Head of caudate nucleus (tissue), 42 donors: ENCODE measurements around the gene SIK3.

Experiments used
- DNase-seq, 42 donors: peaks; one replicate each; pipeline versions ENCODE4 v3.0.0 to v3.0.0-alpha.2; 2020 to 2021; ENCODE audit warnings: mixed read lengths in 7 of 42
- intact Hi-C: fragments of 100-400 bp; cut with DNase I; formaldehyde crosslinking; loops from one replicate; pipeline ENCODE4 v1.15.0; 2022

SIK3 gene

GRCh38 chr11:116928845-116929244 is 169.4 kb downstream of the SIK3 start:
- intact Hi-C loops: no loop called here
- DNase-seq: no peak

GRCh38 chr11:116928102-116928777 is 170.0 kb downstream of the SIK3 start:
- intact Hi-C loops: no loop called here
- no peak for DNase-seq

- DNase-seq: peak in 1 of 42 donors; percentile 21
- intact Hi-C loops: no loop called here
Measured at GRCh38 chr11:116927163-116927974, 170.9 kb downstream of the SIK3 start.

- intact Hi-C loops: no loop called here
- no peak for DNase-seq
Measured at GRCh38 chr11:116925050-116925449, 173.2 kb downstream of the SIK3 start.

- DNase-seq: no peak
- intact Hi-C loops: no loop called here
Measured at GRCh38 chr11:116918925-116919655, 179.1 kb downstream of the SIK3 start.

GRCh38 chr11:116917632-116918031 is 180.6 kb downstream of the SIK3 start:
- DNase-seq: no peak
- intact Hi-C loops: no loop called here

GRCh38 chr11:116916886-116917285 is 181.3 kb downstream of the SIK3 start:
- intact Hi-C loops: no loop called here
- DNase-seq: no peak

GRCh38 chr11:116916052-116916451 is 182.2 kb downstream of the SIK3 start:
- no peak for DNase-seq
- intact Hi-C loops: no loop called here

GRCh38 chr11:116913000-116913399 is 185.2 kb downstream of the SIK3 start:
- intact Hi-C loops: no loop called here
- no peak for DNase-seq

- intact Hi-C loops: no loop called here
- DNase-seq: no peak
Measured at GRCh38 chr11:116911976-116912734, 186.1 kb downstream of the SIK3 start.

- intact Hi-C loops: no loop called here
- DNase-seq: no peak
Measured at GRCh38 chr11:116910847-116911246, 187.4 kb downstream of the SIK3 start.

- intact Hi-C loops: no loop called here
- no peak for DNase-seq
Measured at GRCh38 chr11:116910378-116910777, 187.8 kb downstream of the SIK3 start.

GRCh38 chr11:116909245-116909644 is 189.0 kb downstream of the SIK3 start:
- intact Hi-C loops: no loop called here
- no peak for DNase-seq

- DNase-seq: no peak
- intact Hi-C loops: no loop called here
Measured at GRCh38 chr11:116906479-116906878, 191.7 kb downstream of the SIK3 start.

- DNase-seq: peak in 3 of 42 donors; percentile 27 to 62 (median 53)
- intact Hi-C loops: no loop called here
Measured at GRCh38 chr11:116903090-116903489, 195.1 kb downstream of the SIK3 start.

GRCh38 chr11:116901964-116902688 is 196.1 kb downstream of the SIK3 start:
- intact Hi-C loops: no loop called here
- no peak for DNase-seq

GRCh38 chr11:116901211-116901610 is 197.0 kb downstream of the SIK3 start:
- intact Hi-C loops: no loop called here

GRCh38 chr11:116896211-116896610 is 202.0 kb downstream of the SIK3 start:
- no peak for DNase-seq
- intact Hi-C loops: no loop called here

More at GRCh38 chr11:116901211-116901610, 197.0 kb downstream of the SIK3 start:
- DNase-seq: peak in 1 of 42 donors; percentile 51
